ENCODE measurements around the gene NQO1. TPM values are rescaled to one million over a fixed set of nuclear protein-coding genes. Genes with fewer than 3 reads are reported as not detected.

NQO1 gene
- total RNA-seq, 1 experiment from 2014 or later = 251 TPM

DNA sequence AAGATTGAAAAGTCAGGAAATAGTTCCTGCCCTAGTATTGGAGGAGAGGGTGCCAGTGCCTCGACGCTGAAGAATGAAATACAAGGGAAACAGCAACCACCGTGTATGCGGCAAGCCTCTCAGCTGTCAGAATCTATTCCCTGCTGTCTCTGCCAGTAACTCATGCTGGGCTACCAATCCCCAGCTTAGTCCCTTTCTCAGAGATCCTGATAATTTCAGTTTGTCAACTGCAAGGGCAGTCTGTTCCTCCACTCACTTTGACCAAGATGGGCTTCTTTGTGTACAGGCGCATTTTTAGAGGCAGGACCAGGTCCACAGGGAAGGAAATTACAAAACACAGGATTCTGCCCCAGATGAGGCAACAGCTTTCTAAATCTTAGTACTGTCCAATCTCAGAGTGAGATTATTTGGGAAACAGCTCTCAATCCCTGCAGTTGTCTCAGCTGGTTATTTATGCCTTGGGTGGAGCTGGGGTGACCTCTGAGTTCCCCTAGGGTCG is 1.3 kb downstream of the NQO1 start:
- BruUV-seq (replicated peaks) = no TSS peak
- DNase-seq = no peak

GRCh38 chr16:69724414-69724873 is 1.9 kb downstream of the NQO1 start:
- ATAC-seq = no peak
- TF ChIP-seq, protein P1, sequence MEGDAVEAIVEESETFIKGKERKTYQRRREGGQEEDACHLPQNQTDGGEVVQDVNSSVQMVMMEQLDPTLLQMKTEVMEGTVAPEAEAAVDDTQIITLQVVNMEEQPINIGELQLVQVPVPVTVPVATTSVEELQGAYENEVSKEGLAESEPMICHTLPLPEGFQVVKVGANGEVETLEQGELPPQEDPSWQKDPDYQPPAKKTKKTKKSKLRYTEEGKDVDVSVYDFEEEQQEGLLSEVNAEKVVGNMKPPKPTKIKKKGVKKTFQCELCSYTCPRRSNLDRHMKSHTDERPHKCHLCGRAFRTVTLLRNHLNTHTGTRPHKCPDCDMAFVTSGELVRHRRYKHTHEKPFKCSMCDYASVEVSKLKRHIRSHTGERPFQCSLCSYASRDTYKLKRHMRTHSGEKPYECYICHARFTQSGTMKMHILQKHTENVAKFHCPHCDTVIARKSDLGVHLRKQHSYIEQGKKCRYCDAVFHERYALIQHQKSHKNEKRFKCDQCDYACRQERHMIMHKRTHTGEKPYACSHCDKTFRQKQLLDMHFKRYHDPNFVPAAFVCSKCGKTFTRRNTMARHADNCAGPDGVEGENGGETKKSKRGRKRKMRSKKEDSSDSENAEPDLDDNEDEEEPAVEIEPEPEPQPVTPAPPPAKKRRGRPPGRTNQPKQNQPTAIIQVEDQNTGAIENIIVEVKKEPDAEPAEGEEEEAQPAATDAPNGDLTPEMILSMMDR (conservative IDR thresholded peaks at IDR 0.05; ENCODE audit: low read depth, low read length) = no peak
- TF ChIP-seq EZH2phosphoT487 (IDR thresholded peaks at IDR 0.05; ENCODE audit: borderline replicate concordance, low read length) = no peak
- no peak for TF ChIP-seq EZH2 (IDR thresholded peaks at IDR 0.05; ENCODE audit: low read length, unreplicated experiment)
- H4K20me1 ChIP-seq (ENCODE audit: low read length) = peaks cover 7% of the 10 kb centered on the region; the same call in 1 of the 2 replicates
- H2AFZ ChIP-seq (ENCODE audit: low read length) = no peak overlapping the region
- H3K9ac ChIP-seq (ENCODE audit: low read length) = no peak overlapping the region
- no peaks in the 10 kb centered on the region for H3K36me3 ChIP-seq (ENCODE audit: low read depth, low read length)
- H3K4me2 ChIP-seq (ENCODE audit: low read length) = peak overlapping the region; percentile 83
- peak overlapping the region; percentile 85 for H3K4me3 ChIP-seq (ENCODE audit: low read length)
- no peaks in the 10 kb centered on the region for H3K9me3 ChIP-seq (ENCODE audit: low read length)
- H3K27ac ChIP-seq (ENCODE audit: low read length) = no peak overlapping the region
- POLR2A ChIA-PET (ENCODE audit: unreplicated experiment) = interaction anchor here (0.6 kb wide), 1 partner anchor 138 kb away, joined by 4 read pairs; no protein-coding TSS in a partner anchor
- H3K4me1 ChIP-seq (ENCODE audit: insufficient read depth, low read length) = peaks cover 37% of the 10 kb centered on the region
- no peak for DNase-seq
- no peaks in the 10 kb centered on the region for H3K9me2 ChIP-seq (replicated peaks; ENCODE audit: low read length)
- BruUV-seq (replicated peaks) = no TSS peak
- H3K27me3 ChIP-seq (ENCODE audit: low read length) = no peaks in the 10 kb centered on the region
- CTCF ChIA-PET = no interaction called here
- intact Hi-C loops (cut with micrococcal nuclease) = no loop called here
- H3K79me2 ChIP-seq (ENCODE audit: low read length) = peaks cover 85% of the 10 kb centered on the region
- H3F3A ChIP-seq (ENCODE audit: low read length, unreplicated experiment) = no peaks in the 10 kb centered on the region

More for the DNA sequence above, 1.3 kb downstream of the NQO1 start:
- no peak for ATAC-seq
- TF ChIP-seq EZH2phosphoT487 (IDR thresholded peaks at IDR 0.05; ENCODE audit: borderline replicate concordance, low read length) = no peak
- TF ChIP-seq EZH2 (IDR thresholded peaks at IDR 0.05; ENCODE audit: low read length, unreplicated experiment) = no peak
- TF ChIP-seq, protein P1 (conservative IDR thresholded peaks at IDR 0.05; ENCODE audit: low read depth, low read length) = no peak
- CTCF ChIA-PET = no interaction called here
- Histone ChIP-seq H3F3A (ENCODE audit: low read length, unreplicated experiment) (no peaks in the 10 kb centered on the region), H3K4me3 (ENCODE audit: low read length) (peak overlapping the region; percentile 85), H4K20me1 (ENCODE audit: low read length) (peaks cover 7% of the 10 kb centered on the region; the same call in 1 of the 2 replicates), H3K27ac (ENCODE audit: low read length) (no peak overlapping the region), H2AFZ (ENCODE audit: low read length) (no peak overlapping the region), H3K27me3 (ENCODE audit: low read length) (no peaks in the 10 kb centered on the region), H3K4me1 (ENCODE audit: insufficient read depth, low read length) (peaks cover 37% of the 10 kb centered on the region), H3K4me2 (ENCODE audit: low read length) (peak overlapping the region; percentile 83), H3K36me3 (ENCODE audit: low read depth, low read length) (no peaks in the 10 kb centered on the region), H3K9ac (ENCODE audit: low read length) (peak overlapping the region; percentile 99; the same call in 1 of the 2 replicates), H3K9me3 (ENCODE audit: low read length) (no peaks in the 10 kb centered on the region), H3K9me2 (replicated peaks; ENCODE audit: low read length) (no peaks in the 10 kb centered on the region), H3K79me2 (ENCODE audit: low read length) (peaks cover 82% of the 10 kb centered on the region)
- POLR2A ChIA-PET (ENCODE audit: unreplicated experiment) = interaction anchor here (0.6 kb wide), 2 partner anchors 137 to 1430 kb away, joined by 4 to 8 read pairs; no protein-coding TSS in a partner anchor
- intact Hi-C loops (cut with micrococcal nuclease) = no loop called here

DNA sequence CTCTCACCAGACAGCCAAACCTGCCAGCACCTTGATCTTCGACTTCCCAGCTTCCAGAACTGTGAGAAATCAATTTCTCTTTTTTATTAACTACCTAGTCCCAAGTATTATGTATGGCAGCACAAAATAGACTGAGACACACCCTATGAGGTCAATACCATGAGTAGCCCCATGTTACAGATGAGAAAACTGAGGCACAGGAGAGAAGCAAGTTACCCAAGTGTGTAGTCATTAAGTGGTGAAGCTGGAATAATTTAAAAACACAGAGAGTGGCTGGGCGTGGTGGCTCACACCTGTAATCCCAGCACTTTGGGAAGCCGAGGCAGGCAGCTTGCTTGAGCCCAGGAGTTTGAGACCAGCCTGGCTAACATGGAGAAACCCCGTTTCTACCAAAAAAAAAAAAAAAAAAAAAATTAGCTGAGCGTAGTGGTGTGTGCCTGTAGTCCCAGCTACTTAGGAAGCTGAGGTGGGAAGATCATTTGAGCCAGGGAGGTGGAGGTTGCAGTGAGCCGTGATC is 4.9 kb downstream of the NQO1 start:
- H3K27me3 ChIP-seq (ENCODE audit: low read length) = no peaks in the 10 kb centered on the region
- peaks cover 63% of the 10 kb centered on the region for H3K79me2 ChIP-seq (ENCODE audit: low read length)
- no peak for ATAC-seq
- BruUV-seq (replicated peaks) = no TSS peak
- no peaks in the 10 kb centered on the region for H3K9me3 ChIP-seq (ENCODE audit: low read length)
- H3F3A ChIP-seq (ENCODE audit: low read length, unreplicated experiment) = no peaks in the 10 kb centered on the region
- H3K4me2 ChIP-seq (ENCODE audit: low read length) = no peak overlapping the region
- peaks cover 18% of the 10 kb centered on the region for H3K4me1 ChIP-seq (ENCODE audit: insufficient read depth, low read length)
- TF ChIP-seq, protein P1 (conservative IDR thresholded peaks at IDR 0.05; ENCODE audit: low read depth, low read length) = no peak
- H2AFZ ChIP-seq (ENCODE audit: low read length) = no peak overlapping the region
- H3K4me3 ChIP-seq (ENCODE audit: low read length) = no peak overlapping the region
- ChIA-PET CTCF (no interaction called here), POLR2A (ENCODE audit: unreplicated experiment) (no interaction called here)
- DNase-seq = no peak
- intact Hi-C loops (cut with micrococcal nuclease) = no loop called here
- H3K9ac ChIP-seq (ENCODE audit: low read length) = no peak overlapping the region
- peaks cover 7% of the 10 kb centered on the region; the same call in 1 of the 2 replicates for H4K20me1 ChIP-seq (ENCODE audit: low read length)
- no peak overlapping the region for H3K27ac ChIP-seq (ENCODE audit: low read length)
- peaks cover 10% of the 10 kb centered on the region for H3K36me3 ChIP-seq (ENCODE audit: low read depth, low read length)
- no peaks in the 10 kb centered on the region for H3K9me2 ChIP-seq (replicated peaks; ENCODE audit: low read length)
